PC-3 (cell line): Measurements from ENCODE around the gene LSP1. TPM values are rescaled to one million over a fixed set of nuclear protein-coding genes. Genes with fewer than 3 reads are reported as not detected.

ENCODE experiments used
- ATAC-seq: fragments of 200-7000 bp; cut with Tn5 transposase; 2 replicates; pipeline ENCODE4 v1.9.1; 2020; ENCODE audit warnings: mild to moderate bottlenecking, moderate library complexity
- BruUV-seq: library from RNA; stranded (reverse); fragments of 400-500 nt; replicated peaks from 2 replicates; lab custom pipeline; 2021; lab: Mats Ljungman, UMichigan
- CTCF ChIA-PET: fragments of 300-600 bp; sonication (Branson Sonifier 250); formaldehyde crosslinking; loops from one replicate; lab custom pipeline; 2022; ENCODE audit warnings: antibody characterized with exemption; lab: Charles Lee
- POLR2A ChIA-PET: fragments of 300-600 bp; sonication (Branson Sonifier 250); formaldehyde crosslinking; loops from one replicate; lab custom pipeline; 2022; ENCODE audit warnings: antibody characterized with exemption; ENCODE audit not compliant: unreplicated experiment; lab: Charles Lee
- DNase-seq: peaks from one replicate; pipeline ENCODE4 v3.0.0-alpha.2; 2015
- H2AFZ ChIP-seq: fragments of 300-600 bp; sonication (generic); 2 replicates; pipeline ENCODE4 v1.6.0; 2016; ENCODE audit warnings: antibody characterized with exemption, low read length
- H3F3A ChIP-seq: fragments of 300-600 bp; sonication (generic); one replicate; pipeline ENCODE4 v1.6.0; 2017; ENCODE audit warnings: antibody characterized with exemption, low read length, control low read depth, mild to moderate bottlenecking; ENCODE audit not compliant: unreplicated experiment
- H3K27ac ChIP-seq: fragments of 300-600 bp; sonication (generic); 2 replicates; pipeline ENCODE4 v1.5.1; 2016; ENCODE audit warnings: mild to moderate bottlenecking, low read length
- H3K27me3 ChIP-seq: fragments of 300-600 bp; sonication (generic); 2 replicates; pipeline ENCODE4 v1.6.1; 2016; ENCODE audit warnings: low read length, mixed read lengths
- H3K36me3 ChIP-seq: fragments of 300-600 bp; sonication (generic); 2 replicates; pipeline ENCODE4 v1.6.1; 2016; ENCODE audit warnings: low read depth, mixed run types, low read length, mixed read lengths
- H3K4me1 ChIP-seq: fragments of 300-600 bp; sonication (generic); 2 replicates; pipeline ENCODE4 v1.5.1; 2016; ENCODE audit warnings: low read length; ENCODE audit not compliant: insufficient read depth
- H3K4me2 ChIP-seq: fragments of 300-600 bp; sonication (generic); 2 replicates; pipeline ENCODE4 v1.6.0; 2016; ENCODE audit warnings: low read length
- H3K4me3 ChIP-seq: fragments of 300-600 bp; sonication (generic); 2 replicates; pipeline ENCODE4 v1.5.1; 2016; ENCODE audit warnings: mild to moderate bottlenecking, low read length, mixed read lengths
- H3K79me2 ChIP-seq: fragments of 300-600 bp; sonication (generic); 2 replicates; pipeline ENCODE4 v1.6.1; 2017; ENCODE audit warnings: low read length, mixed read lengths
- H3K9ac ChIP-seq: fragments of 300-600 bp; sonication (generic); 2 replicates; pipeline ENCODE4 v1.6.0; 2016; ENCODE audit warnings: mild to moderate bottlenecking, low read length
- H3K9me2 ChIP-seq: fragments of 300-600 bp; sonication (generic); replicated peaks from 2 replicates; pipeline ENCODE4 v1.6.1; 2016; ENCODE audit warnings: mixed run types, low read length, mixed read lengths
- H3K9me3 ChIP-seq: fragments of 300-600 bp; sonication (generic); 2 replicates; pipeline ENCODE4 v1.6.1; 2016; ENCODE audit warnings: low read length, mixed read lengths
- H4K20me1 ChIP-seq: fragments of 300-600 bp; sonication (generic); 2 replicates; pipeline ENCODE4 v1.6.1; 2016; ENCODE audit warnings: low read length, mixed read lengths
- EZH2 ChIP-seq: fragments of 300-600 bp; sonication (generic); IDR thresholded peaks from one replicate; pipeline ENCODE4 v1.6.1; 2017; ENCODE audit warnings: antibody characterized with exemption, mild to moderate bottlenecking, low read length; ENCODE audit not compliant: unreplicated experiment
- EZH2phosphoT487 ChIP-seq: fragments of 300-600 bp; sonication (generic); IDR thresholded peaks from 2 replicates; pipeline ENCODE4 v1.6.1; 2018; ENCODE audit warnings: mild to moderate bottlenecking, antibody characterized with exemption, low read length, borderline replicate concordance
- intact Hi-C: fragments of 100-400 bp; cut with micrococcal nuclease; formaldehyde crosslinking; loops from 2 replicates; pipeline ENCODE4 v1.9.0; 2023
- total RNA-seq: library from RNA; depleted of rRNA; stranded (reverse); fragments of >200 nt; gene quantifications from 2 replicates; pipeline ENCODE4 v1.2.3, GENCODE V29; 2014
- TF ChIP-seq, protein P1 (sequence below): fragments of 300-600 bp; sonication (generic); conservative IDR thresholded peaks from 2 replicates; pipeline ENCODE4 v1.5.1; 2017; ENCODE audit warnings: antibody characterized with exemption, low read depth, mild to moderate bottlenecking, low read length

LSP1 gene
- total RNA-seq, 1 experiment from 2014 or later = not detected

DNA sequence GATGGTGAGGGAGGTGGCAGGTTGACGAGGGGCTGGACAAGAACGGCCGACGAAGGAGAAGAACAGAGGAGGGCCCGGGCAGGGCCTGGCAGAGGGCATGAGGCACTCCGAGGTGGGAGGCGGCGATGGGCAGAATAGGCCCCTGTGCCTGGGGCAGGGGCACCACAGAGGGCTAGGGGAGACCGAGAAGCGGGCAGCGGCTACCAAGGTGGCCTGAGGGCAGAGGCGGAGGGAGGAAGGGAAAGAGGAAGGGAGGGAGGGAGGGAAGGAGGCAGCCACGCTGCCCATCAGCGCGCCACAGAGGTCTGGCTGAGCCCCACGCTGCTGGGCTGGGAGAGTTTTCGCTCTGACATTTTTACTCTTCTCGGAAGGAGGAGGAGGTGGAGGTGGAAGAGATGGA, 11.3 kb downstream of the LSP1 start:
- Histone ChIP-seq H3F3A (no peaks in the 10 kb centered on the region), H3K9me2 (no peaks in the 10 kb centered on the region), H2AFZ (no peak overlapping the region), H3K9ac (no peak overlapping the region), H3K27ac (no peak overlapping the region), H3K27me3 (peaks cover 14% of the 10 kb centered on the region), H4K20me1 (no peaks in the 10 kb centered on the region), H3K36me3 (no peaks in the 10 kb centered on the region), H3K4me3 (no peak overlapping the region), H3K9me3 (no peaks in the 10 kb centered on the region), H3K4me1 (peaks cover 7% of the 10 kb centered on the region), H3K79me2 (no peaks in the 10 kb centered on the region), H3K4me2 (no peak overlapping the region)
- intact Hi-C loops = no loop called here
- ChIA-PET POLR2A (no interaction called here), CTCF (no interaction called here)
- DNase-seq (no peak), ATAC-seq (no peak)
- TF ChIP-seq EZH2phosphoT487 = no peak
- TF ChIP-seq EZH2 = no peak
- TF ChIP-seq, protein P1, sequence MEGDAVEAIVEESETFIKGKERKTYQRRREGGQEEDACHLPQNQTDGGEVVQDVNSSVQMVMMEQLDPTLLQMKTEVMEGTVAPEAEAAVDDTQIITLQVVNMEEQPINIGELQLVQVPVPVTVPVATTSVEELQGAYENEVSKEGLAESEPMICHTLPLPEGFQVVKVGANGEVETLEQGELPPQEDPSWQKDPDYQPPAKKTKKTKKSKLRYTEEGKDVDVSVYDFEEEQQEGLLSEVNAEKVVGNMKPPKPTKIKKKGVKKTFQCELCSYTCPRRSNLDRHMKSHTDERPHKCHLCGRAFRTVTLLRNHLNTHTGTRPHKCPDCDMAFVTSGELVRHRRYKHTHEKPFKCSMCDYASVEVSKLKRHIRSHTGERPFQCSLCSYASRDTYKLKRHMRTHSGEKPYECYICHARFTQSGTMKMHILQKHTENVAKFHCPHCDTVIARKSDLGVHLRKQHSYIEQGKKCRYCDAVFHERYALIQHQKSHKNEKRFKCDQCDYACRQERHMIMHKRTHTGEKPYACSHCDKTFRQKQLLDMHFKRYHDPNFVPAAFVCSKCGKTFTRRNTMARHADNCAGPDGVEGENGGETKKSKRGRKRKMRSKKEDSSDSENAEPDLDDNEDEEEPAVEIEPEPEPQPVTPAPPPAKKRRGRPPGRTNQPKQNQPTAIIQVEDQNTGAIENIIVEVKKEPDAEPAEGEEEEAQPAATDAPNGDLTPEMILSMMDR = no peak
- no TSS peak for BruUV-seq

DNA sequence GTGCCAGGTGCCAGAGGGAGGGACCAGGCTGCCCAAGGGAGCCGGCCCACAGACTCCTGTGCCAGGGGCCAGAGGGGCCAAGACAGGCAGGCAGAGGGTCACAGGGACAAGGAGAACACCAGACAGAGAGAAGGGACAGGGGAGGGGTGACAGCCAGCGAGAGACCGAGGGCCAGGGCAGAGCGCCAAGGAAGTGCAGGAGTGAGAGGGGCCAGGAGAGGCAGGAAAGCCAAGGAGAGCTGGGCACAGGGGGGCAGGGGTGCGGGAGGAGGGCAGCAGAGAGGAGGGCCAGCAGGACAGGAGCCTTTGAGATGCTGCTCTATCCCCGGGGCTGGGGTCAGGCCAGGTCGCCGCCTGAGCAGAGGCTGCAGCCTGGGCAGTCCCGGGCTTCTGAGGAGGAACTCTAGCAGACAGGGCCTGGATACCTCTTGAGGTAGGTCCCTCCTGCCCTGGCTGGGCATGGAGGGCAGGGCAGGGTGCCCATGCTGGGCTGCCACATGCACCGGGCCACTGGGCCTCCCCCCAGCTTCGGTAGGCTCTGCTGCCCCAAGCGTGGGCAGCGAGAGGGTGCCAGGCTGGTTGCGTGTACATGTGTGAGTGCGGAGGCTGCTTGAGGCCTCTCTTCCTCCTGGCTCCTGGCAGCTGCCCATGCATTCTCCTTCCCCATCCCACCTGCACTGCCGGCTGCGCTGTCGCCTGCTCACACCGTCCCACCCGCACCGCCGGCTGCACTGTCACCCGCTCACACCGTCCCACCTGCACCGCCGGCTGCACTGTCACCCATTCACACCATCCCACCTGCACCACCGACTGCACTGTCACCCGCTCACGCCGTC, 12.2 kb downstream of the LSP1 start:
- Histone ChIP-seq H4K20me1 (no peaks in the 10 kb centered on the region), H3K27ac (no peak overlapping the region), H3K36me3 (no peaks in the 10 kb centered on the region), H3K4me1 (peaks cover 7% of the 10 kb centered on the region), H3K79me2 (no peaks in the 10 kb centered on the region), H3K4me2 (no peak overlapping the region), H3K9me2 (no peaks in the 10 kb centered on the region), H3K4me3 (no peak overlapping the region), H2AFZ (no peak overlapping the region), H3K27me3 (peaks cover 22% of the 10 kb centered on the region), H3K9ac (no peak overlapping the region), H3F3A (no peaks in the 10 kb centered on the region), H3K9me3 (no peaks in the 10 kb centered on the region)
- BruUV-seq = no TSS peak
- CTCF ChIA-PET = no interaction called here
- POLR2A ChIA-PET = no interaction called here
- ATAC-seq (no peak), DNase-seq (no peak)
- TF ChIP-seq EZH2phosphoT487 (no peak), EZH2 (no peak)
- TF ChIP-seq, protein P1 = no peak
- intact Hi-C loops = no loop called here

DNA sequence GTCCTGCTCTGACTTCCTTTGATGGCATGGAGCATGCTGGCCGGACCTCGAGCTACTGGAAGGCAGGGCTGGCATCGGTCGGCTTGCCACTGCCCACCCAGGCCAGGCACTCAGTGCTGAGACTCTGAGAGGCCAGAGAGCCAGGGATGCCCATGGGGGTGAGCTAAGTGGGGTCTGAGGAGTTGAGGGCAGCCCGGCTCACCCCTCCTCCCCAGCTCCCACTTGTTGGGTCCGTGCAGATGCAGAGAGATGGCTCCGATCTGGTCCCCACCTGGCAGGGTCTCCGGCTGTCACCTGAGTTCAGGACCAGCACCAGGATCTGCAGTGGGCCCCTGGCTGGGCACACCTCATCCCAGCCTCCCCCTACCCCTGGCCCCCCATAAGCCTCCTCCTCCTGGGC, 13.3 kb downstream of the LSP1 start:
- intact Hi-C loops = no loop called here
- no peak for DNase-seq
- no TSS peak for BruUV-seq

More for the DNA sequence above, 13.3 kb downstream of the LSP1 start:
- no peak overlapping the region for H3K9ac ChIP-seq
- ChIA-PET POLR2A (no interaction called here), CTCF (no interaction called here)
- peaks cover 7% of the 10 kb centered on the region for H3K4me1 ChIP-seq
- no peak overlapping the region for H3K4me2 ChIP-seq
- no peaks in the 10 kb centered on the region for H3K36me3 ChIP-seq
- ATAC-seq = no peak
- H3K9me3 ChIP-seq = no peaks in the 10 kb centered on the region
- peaks cover 32% of the 10 kb centered on the region for H3K27me3 ChIP-seq
- no peak for TF ChIP-seq EZH2phosphoT487
- no peak for TF ChIP-seq EZH2
- TF ChIP-seq, protein P1 = no peak
- no peaks in the 10 kb centered on the region for H3F3A ChIP-seq
- H3K9me2 ChIP-seq = no peaks in the 10 kb centered on the region
- no peak overlapping the region for H3K27ac ChIP-seq
- no peaks in the 10 kb centered on the region for H4K20me1 ChIP-seq
- no peak overlapping the region for H2AFZ ChIP-seq
- H3K4me3 ChIP-seq = no peak overlapping the region
- no peaks in the 10 kb centered on the region for H3K79me2 ChIP-seq
